GM23338 (cell line): ENCODE measurements around the gene C1QTNF8. TPM values are rescaled to one million over a fixed set of nuclear protein-coding genes. Genes with fewer than 3 reads are reported as not detected.

ENCODE experiments used
- ATAC-seq: fragments of 200-7000 bp; cut with Tn5 transposase; 3 replicates; pipeline ENCODE4 v1.9.1; 2020
- DNase-seq: peaks from one replicate; pipeline ENCODE4 v3.0.0-alpha.2; 2015; ENCODE audit warnings: low spot score
- H2AFZ ChIP-seq: fragments of 200-600 bp; sonication (generic); 2 replicates; pipeline ENCODE4 v1.8.0; 2016; ENCODE audit warnings: antibody characterized with exemption, mild to moderate bottlenecking, moderate library complexity
- H3F3A ChIP-seq: fragments of 200-600 bp; sonication (generic); replicated peaks from 2 replicates; pipeline ENCODE4 v1.8.0; 2017; ENCODE audit warnings: antibody characterized with exemption, mixed run types, low read depth
- H3K27ac ChIP-seq: fragments of 200-600 bp; sonication (generic); 2 replicates; pipeline ENCODE4 v1.6.1; 2016; ENCODE audit warnings: low read depth
- H3K27me3 ChIP-seq: fragments of 200-600 bp; sonication (generic); 2 replicates; pipeline ENCODE4 v1.8.0; 2016; ENCODE audit warnings: mild to moderate bottlenecking, mixed run types, moderate library complexity; ENCODE audit not compliant: insufficient read depth
- H3K36me3 ChIP-seq: fragments of 200-600 bp; sonication (generic); 2 replicates; pipeline ENCODE4 v1.8.0; 2016; ENCODE audit warnings: mild to moderate bottlenecking; ENCODE audit not compliant: insufficient read depth
- H3K4me1 ChIP-seq: fragments of 200-600 bp; sonication (generic); 2 replicates; pipeline ENCODE4 v1.8.0; 2016; ENCODE audit warnings: mild to moderate bottlenecking, moderate library complexity; ENCODE audit not compliant: insufficient read depth
- H3K4me2 ChIP-seq: fragments of 200-600 bp; sonication (generic); 2 replicates; pipeline ENCODE4 v1.7.1; 2017; ENCODE audit warnings: mixed run types
- H3K4me3 ChIP-seq: fragments of 200-600 bp; sonication (generic); 2 replicates; pipeline ENCODE4 v1.6.1; 2016; ENCODE audit warnings: mixed run types
- H3K79me2 ChIP-seq: fragments of 200-600 bp; sonication (generic); replicated peaks from 2 replicates; pipeline ENCODE4 v1.8.0; 2017; ENCODE audit warnings: mild to moderate bottlenecking; ENCODE audit not compliant: insufficient read depth
- H3K9me2 ChIP-seq: fragments of 200-600 bp; sonication (generic); 2 replicates; pipeline ENCODE4 v1.8.0; 2017; ENCODE audit not compliant: insufficient read depth
- H4K20me1 ChIP-seq: fragments of 200-600 bp; sonication (generic); replicated peaks from 2 replicates; pipeline ENCODE4 v1.8.0; 2017; ENCODE audit warnings: mild to moderate bottlenecking; ENCODE audit not compliant: insufficient read depth
- H3K27ac Mint-ChIP-seq: 2 replicates; pipeline ENCODE4 v1.8.0; 2020; ENCODE audit warnings: inconsistent platforms, mild to moderate bottlenecking, moderate library complexity, mixed read lengths
- H3K27me3 Mint-ChIP-seq: 3 replicates; pipeline ENCODE4 v1.8.0; 2022; ENCODE audit warnings: low read depth, mild to moderate bottlenecking, moderate library complexity, mixed read lengths, inconsistent platforms; ENCODE audit not compliant: insufficient read depth, poor library complexity
- H3K36me3 Mint-ChIP-seq: 3 replicates; pipeline ENCODE4 v1.8.0; 2021; ENCODE audit warnings: low read depth, mild to moderate bottlenecking, inconsistent platforms, moderate library complexity, mixed read lengths
- H3K4me1 Mint-ChIP-seq: 3 replicates; pipeline ENCODE4 v1.8.0; 2020; ENCODE audit warnings: mild to moderate bottlenecking, inconsistent platforms, mixed read lengths
- H3K4me3 Mint-ChIP-seq: 3 replicates; pipeline ENCODE4 v1.8.0; 2021; ENCODE audit warnings: moderate library complexity, mild to moderate bottlenecking, inconsistent platforms, mixed read lengths
- H3K9me3 Mint-ChIP-seq: 3 replicates; pipeline ENCODE4 v1.8.0; 2020; ENCODE audit warnings: moderate library complexity, mild to moderate bottlenecking, inconsistent platforms, mixed read lengths
- CREB1 ChIP-seq: fragments of 250-450 bp; sonication (Bioruptor Pico); IDR thresholded peaks from 2 replicates; pipeline ENCODE4 v1.5.0; 2020; ENCODE audit warnings: low read depth, mild to moderate bottlenecking, moderate library complexity
- EZH2 ChIP-seq: fragments of 200-600 bp; sonication (generic); IDR thresholded peaks from one replicate; pipeline ENCODE4 v1.8.0; 2017; ENCODE audit warnings: antibody characterized with exemption, mild to moderate bottlenecking, low read depth; ENCODE audit not compliant: unreplicated experiment
- EZH2phosphoT487 ChIP-seq: fragments of 200-600 bp; sonication (generic); IDR thresholded peaks from one replicate; pipeline ENCODE4 v1.8.1; 2018; ENCODE audit warnings: antibody characterized with exemption; ENCODE audit not compliant: unreplicated experiment
- JUNB ChIP-seq: IDR thresholded peaks from one replicate; pipeline ENCODE4 v1.6.1; 2016; ENCODE audit warnings: antibody characterized with exemption; ENCODE audit not compliant: unreplicated experiment
- NANOG ChIP-seq: IDR thresholded peaks from 2 replicates; pipeline ENCODE4 v1.6.1; 2016; ENCODE audit warnings: antibody characterized with exemption, borderline replicate concordance
- POLR2AphosphoS5 ChIP-seq: IDR thresholded peaks from 2 replicates; pipeline ENCODE4 v1.6.1; 2016; ENCODE audit warnings: antibody characterized with exemption, low read depth
- STAT1 ChIP-seq: IDR thresholded peaks from one replicate; pipeline ENCODE4 v1.6.1; 2016; ENCODE audit warnings: antibody characterized with exemption; ENCODE audit not compliant: unreplicated experiment
- ZNF114 ChIP-seq: fragments of 250-450 bp; sonication (Bioruptor Pico); IDR thresholded peaks from 2 replicates; pipeline ENCODE4 v1.5.0; 2020; ENCODE audit warnings: mild to moderate bottlenecking, moderate library complexity
- ZNF331 ChIP-seq: fragments of 250-450 bp; sonication (Bioruptor Pico); IDR thresholded peaks from 2 replicates; pipeline ENCODE4 v1.5.0; 2020; ENCODE audit warnings: low read depth, mild to moderate bottlenecking, moderate library complexity
- polyA plus RNA-seq: library from polyadenylated mRNA; unstranded; fragments of >200 nt; fragmentation: Nextera tagmentation; extraction: Ambion mirVana; gene quantifications from 2 replicates; pipeline ENCODE4 v1.2.1, GENCODE V29; 2016
- total RNA-seq: library from RNA; depleted of rRNA; stranded (reverse); fragments of >200 nt; shearing (Covaris generic); gene quantifications from 2 replicates; pipeline ENCODE4 v1.2.3, GENCODE V29; 2014
- TF ChIP-seq, protein P1 (sequence below): fragments of 250-450 bp; sonication (Bioruptor Pico); IDR thresholded peaks from 2 replicates; pipeline ENCODE4 v1.5.0; 2020; ENCODE audit warnings: mild to moderate bottlenecking, moderate library complexity
- TF ChIP-seq, protein P2 (sequence below): IDR thresholded peaks from 2 replicates; pipeline ENCODE4 v1.6.1; 2016; ENCODE audit warnings: antibody characterized with exemption
- TF ChIP-seq, protein P3 (sequence below), 2 experiments: fragments of 200-600 bp in 1 of 2; sonication (generic) in 1 of 2; conservative IDR thresholded peaks; 2 replicates each; pipeline versions ENCODE4 v1.5.1 to v1.6.1; 2016 to 2017; ENCODE audit warnings: antibody characterized with exemption in 2 of 2, low read depth in 2 of 2, mild to moderate bottlenecking in 2 of 2, moderate library complexity in 1 of 2
- TF ChIP-seq, protein P4 (sequence below): IDR thresholded peaks from one replicate; pipeline ENCODE4 v1.6.1; 2018; ENCODE audit warnings: antibody characterized with exemption; ENCODE audit not compliant: unreplicated experiment

Gene C1QTNF8
- total and polyA plus RNA-seq, 2 experiments from 2014 or later = not detected

DNA sequence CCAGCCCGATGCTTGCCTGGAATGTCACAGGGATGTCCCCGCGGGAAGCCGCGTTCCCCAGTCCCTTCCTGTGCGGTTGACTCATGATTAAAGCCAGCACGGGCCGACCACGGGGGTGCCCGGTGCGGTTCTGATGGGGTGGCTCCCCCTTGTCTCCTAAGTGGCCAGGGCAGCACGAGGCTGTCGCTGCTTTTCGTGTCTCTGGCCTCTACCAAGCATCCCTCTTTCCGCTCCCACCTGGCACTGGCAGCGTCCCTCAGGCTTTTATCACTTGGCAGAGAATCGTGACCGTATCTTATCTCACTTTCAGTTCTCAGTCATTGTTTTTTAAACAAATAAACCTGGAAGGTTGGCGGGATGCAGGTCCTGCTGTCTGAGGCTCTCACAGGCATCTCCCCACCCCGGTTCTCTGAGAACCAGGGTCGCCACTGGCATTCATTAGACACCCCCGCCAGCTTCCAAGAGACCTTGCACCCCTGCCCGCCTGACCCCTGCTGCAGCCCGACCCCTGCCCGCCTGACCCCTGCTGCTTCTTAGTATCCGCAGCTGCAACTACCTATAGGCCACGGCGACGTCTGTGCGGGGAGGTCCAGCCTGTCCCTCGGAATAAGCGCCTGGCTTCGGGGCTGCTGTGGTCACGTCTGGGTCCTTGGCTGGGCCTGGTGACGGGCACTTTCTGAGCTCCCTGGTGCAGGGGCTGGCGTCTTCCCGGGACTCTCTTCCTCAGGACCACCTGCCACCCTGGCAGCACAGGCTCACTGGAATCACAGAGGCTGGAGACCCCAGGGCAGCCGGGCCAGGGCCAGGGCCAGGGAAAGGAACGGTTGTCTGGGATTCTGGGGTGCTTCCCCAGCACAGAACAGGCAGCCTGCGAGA, 7.5 kb downstream of the C1QTNF8 start:
- no peaks in the 10 kb centered on the region for H3F3A ChIP-seq
- H3K36me3 ChIP-seq = no peaks in the 10 kb centered on the region
- no peak overlapping the region for H3K27ac ChIP-seq
- TF ChIP-seq JUNB (no peak), ZNF331 (no peak), NANOG (no peak), CREB1 (no peak), EZH2phosphoT487 (no peak), EZH2 (no peak), ZNF114 (CRISPR knock-in tag) (no peak), POLR2AphosphoS5 (no peak), STAT1 (no peak)
- TF ChIP-seq, protein P1, sequence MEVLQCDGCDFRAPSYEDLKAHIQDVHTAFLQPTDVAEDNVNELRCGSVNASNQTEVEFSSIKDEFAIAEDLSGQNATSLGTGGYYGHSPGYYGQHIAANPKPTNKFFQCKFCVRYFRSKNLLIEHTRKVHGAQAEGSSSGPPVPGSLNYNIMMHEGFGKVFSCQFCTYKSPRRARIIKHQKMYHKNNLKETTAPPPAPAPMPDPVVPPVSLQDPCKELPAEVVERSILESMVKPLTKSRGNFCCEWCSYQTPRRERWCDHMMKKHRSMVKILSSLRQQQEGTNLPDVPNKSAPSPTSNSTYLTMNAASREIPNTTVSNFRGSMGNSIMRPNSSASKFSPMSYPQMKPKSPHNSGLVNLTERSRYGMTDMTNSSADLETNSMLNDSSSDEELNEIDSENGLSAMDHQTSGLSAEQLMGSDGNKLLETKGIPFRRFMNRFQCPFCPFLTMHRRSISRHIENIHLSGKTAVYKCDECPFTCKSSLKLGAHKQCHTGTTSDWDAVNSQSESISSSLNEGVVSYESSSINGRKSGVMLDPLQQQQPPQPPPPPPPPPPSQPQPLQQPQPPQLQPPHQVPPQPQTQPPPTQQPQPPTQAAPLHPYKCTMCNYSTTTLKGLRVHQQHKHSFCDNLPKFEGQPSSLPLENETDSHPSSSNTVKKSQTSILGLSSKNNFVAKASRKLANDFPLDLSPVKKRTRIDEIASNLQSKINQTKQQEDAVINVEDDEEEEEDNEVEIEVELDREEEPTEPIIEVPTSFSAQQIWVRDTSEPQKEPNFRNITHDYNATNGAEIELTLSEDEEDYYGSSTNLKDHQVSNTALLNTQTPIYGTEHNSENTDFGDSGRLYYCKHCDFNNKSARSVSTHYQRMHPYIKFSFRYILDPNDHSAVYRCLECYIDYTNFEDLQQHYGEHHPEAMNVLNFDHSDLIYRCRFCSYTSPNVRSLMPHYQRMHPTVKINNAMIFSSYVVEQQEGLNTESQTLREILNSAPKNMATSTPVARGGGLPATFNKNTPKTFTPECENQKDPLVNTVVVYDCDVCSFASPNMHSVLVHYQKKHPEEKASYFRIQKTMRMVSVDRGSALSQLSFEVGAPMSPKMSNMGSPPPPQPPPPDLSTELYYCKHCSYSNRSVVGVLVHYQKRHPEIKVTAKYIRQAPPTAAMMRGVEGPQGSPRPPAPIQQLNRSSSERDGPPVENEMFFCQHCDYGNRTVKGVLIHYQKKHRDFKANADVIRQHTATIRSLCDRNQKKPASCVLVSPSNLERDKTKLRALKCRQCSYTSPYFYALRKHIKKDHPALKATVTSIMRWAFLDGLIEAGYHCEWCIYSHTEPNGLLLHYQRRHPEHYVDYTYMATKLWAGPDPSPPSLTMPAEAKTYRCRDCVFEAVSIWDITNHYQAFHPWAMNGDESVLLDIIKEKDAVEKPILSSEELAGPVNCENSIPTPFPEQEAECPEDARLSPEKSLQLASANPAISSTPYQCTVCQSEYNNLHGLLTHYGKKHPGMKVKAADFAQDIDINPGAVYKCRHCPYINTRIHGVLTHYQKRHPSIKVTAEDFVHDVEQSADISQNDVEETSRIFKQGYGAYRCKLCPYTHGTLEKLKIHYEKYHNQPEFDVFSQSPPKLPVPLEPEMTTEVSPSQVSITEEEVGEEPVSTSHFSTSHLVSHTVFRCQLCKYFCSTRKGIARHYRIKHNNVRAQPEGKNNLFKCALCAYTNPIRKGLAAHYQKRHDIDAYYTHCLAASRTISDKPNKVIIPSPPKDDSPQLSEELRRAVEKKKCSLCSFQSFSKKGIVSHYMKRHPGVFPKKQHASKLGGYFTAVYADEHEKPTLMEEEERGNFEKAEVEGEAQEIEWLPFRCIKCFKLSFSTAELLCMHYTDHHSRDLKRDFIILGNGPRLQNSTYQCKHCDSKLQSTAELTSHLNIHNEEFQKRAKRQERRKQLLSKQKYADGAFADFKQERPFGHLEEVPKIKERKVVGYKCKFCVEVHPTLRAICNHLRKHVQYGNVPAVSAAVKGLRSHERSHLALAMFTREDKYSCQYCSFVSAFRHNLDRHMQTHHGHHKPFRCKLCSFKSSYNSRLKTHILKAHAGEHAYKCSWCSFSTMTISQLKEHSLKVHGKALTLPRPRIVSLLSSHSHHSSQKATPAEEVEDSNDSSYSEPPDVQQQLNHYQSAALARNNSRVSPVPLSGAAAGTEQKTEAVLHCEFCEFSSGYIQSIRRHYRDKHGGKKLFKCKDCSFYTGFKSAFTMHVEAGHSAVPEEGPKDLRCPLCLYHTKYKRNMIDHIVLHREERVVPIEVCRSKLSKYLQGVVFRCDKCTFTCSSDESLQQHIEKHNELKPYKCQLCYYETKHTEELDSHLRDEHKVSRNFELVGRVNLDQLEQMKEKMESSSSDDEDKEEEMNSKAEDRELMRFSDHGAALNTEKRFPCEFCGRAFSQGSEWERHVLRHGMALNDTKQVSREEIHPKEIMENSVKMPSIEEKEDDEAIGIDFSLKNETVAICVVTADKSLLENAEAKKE (CRISPR knock-in tag) = no peak
- TF ChIP-seq, protein P2, sequence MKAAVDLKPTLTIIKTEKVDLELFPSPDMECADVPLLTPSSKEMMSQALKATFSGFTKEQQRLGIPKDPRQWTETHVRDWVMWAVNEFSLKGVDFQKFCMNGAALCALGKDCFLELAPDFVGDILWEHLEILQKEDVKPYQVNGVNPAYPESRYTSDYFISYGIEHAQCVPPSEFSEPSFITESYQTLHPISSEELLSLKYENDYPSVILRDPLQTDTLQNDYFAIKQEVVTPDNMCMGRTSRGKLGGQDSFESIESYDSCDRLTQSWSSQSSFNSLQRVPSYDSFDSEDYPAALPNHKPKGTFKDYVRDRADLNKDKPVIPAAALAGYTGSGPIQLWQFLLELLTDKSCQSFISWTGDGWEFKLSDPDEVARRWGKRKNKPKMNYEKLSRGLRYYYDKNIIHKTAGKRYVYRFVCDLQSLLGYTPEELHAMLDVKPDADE = no peak
- TF ChIP-seq, protein P3, sequence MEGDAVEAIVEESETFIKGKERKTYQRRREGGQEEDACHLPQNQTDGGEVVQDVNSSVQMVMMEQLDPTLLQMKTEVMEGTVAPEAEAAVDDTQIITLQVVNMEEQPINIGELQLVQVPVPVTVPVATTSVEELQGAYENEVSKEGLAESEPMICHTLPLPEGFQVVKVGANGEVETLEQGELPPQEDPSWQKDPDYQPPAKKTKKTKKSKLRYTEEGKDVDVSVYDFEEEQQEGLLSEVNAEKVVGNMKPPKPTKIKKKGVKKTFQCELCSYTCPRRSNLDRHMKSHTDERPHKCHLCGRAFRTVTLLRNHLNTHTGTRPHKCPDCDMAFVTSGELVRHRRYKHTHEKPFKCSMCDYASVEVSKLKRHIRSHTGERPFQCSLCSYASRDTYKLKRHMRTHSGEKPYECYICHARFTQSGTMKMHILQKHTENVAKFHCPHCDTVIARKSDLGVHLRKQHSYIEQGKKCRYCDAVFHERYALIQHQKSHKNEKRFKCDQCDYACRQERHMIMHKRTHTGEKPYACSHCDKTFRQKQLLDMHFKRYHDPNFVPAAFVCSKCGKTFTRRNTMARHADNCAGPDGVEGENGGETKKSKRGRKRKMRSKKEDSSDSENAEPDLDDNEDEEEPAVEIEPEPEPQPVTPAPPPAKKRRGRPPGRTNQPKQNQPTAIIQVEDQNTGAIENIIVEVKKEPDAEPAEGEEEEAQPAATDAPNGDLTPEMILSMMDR (conservative IDR thresholded peaks at IDR 0.05; ENCODE audit: low read depth in 2 of 2) = no peak
- TF ChIP-seq, protein P4, sequence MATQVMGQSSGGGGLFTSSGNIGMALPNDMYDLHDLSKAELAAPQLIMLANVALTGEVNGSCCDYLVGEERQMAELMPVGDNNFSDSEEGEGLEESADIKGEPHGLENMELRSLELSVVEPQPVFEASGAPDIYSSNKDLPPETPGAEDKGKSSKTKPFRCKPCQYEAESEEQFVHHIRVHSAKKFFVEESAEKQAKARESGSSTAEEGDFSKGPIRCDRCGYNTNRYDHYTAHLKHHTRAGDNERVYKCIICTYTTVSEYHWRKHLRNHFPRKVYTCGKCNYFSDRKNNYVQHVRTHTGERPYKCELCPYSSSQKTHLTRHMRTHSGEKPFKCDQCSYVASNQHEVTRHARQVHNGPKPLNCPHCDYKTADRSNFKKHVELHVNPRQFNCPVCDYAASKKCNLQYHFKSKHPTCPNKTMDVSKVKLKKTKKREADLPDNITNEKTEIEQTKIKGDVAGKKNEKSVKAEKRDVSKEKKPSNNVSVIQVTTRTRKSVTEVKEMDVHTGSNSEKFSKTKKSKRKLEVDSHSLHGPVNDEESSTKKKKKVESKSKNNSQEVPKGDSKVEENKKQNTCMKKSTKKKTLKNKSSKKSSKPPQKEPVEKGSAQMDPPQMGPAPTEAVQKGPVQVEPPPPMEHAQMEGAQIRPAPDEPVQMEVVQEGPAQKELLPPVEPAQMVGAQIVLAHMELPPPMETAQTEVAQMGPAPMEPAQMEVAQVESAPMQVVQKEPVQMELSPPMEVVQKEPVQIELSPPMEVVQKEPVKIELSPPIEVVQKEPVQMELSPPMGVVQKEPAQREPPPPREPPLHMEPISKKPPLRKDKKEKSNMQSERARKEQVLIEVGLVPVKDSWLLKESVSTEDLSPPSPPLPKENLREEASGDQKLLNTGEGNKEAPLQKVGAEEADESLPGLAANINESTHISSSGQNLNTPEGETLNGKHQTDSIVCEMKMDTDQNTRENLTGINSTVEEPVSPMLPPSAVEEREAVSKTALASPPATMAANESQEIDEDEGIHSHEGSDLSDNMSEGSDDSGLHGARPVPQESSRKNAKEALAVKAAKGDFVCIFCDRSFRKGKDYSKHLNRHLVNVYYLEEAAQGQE = no peak
- no peak for DNase-seq
- H3K4me3 ChIP-seq = no peak overlapping the region
- no peaks in the 10 kb centered on the region for H3K4me1 ChIP-seq
- H3K27me3 Mint-ChIP-seq = peaks cover 14% of the 10 kb centered on the region
- H2AFZ ChIP-seq = no peak overlapping the region
- no peak overlapping the region for H3K27ac Mint-ChIP-seq
- H3K27me3 ChIP-seq = no peaks in the 10 kb centered on the region
- no peak overlapping the region for H3K4me3 Mint-ChIP-seq
- no peaks in the 10 kb centered on the region for H4K20me1 ChIP-seq
- no peak for ATAC-seq
- H3K4me1 Mint-ChIP-seq = no peaks in the 10 kb centered on the region
- no peaks in the 10 kb centered on the region for H3K9me2 ChIP-seq
- peaks cover 28% of the 10 kb centered on the region for H3K9me3 Mint-ChIP-seq
- H3K79me2 ChIP-seq = no peaks in the 10 kb centered on the region
- no peak overlapping the region for H3K4me2 ChIP-seq
- H3K36me3 Mint-ChIP-seq = peaks cover 7% of the 10 kb centered on the region
